GM19328 (cell line): Measurements from ENCODE around the gene SPATS2.
"Not testable (repeated sequence)": the region's sequence is repeated elsewhere in the genome, so short reads cannot be mapped to it uniquely, and the experiment has no call there.

Experiments used
- ATAC-seq: cut with Tn5 transposase; IDR thresholded peaks from one replicate; pipeline ENCODE4 v1.9.1; 2021; ENCODE audit warnings: mild to moderate bottlenecking, moderate library complexity; ENCODE audit not compliant: unreplicated experiment

Gene SPATS2

GRCh38 chr12:49403971-49404450, 36.7 kb downstream of the SPATS2 start:
- no peak for ATAC-seq

DNA sequence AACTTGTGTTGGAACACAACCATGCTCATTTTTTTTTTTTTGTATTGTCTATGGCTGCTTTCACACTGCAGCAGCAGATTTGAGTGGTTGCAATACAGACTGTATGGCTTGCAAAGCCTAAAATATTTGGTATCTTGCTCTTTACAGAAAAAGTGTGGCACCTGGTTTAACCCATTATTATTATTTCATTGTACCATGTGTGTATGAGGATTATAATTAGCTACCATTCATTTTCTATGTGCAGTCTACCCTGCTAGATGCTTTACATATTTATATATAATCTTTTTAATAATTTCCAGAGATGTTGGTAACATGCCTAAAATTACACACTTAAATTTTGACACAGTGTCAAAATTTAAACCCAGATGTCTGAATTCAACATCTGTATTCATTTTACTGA, 37.7 kb downstream of the SPATS2 start:
- no peak for ATAC-seq

DNA sequence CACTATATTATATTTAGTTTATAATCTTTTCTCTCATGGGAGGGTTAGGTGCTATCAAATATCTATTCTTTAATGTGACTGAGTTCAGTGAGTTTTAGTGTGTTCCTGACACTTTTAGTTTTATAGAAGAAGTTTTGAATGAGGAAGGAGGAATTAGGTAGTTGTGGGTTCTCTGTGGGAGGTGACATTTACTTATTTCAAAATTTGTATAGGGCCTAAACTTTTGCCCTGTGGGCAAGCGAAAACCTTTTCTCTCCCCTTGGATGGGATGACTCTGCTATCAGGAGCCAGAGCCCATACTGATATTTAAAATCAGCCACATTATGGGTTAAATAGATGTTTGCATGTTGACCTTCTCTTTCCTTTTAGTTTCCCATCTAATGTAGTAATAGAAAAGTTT, 43.6 kb downstream of the SPATS2 start:
- no peak for ATAC-seq

GRCh38 chr12:49413010-49413409, 45.7 kb downstream of the SPATS2 start:
- no peak for ATAC-seq

DNA sequence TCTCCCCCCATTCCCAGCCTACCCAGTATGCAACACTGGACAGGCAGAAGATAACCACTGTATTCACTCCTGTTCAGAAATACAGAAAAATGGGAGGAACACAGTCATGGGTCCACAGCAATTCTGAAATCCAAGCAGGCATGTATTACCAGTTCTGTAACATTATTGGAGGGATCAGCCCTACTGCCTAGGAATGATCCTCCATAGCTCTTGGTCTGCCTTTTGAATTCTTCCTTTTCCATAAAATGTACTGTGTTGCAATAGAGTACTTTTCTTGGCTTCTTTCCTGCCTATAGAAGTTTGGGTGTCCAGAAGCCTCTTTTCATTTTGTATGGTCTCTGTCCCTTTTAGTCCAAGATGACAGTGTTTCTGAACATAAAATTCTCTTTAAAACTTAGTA, 46.5 kb downstream of the SPATS2 start:
- ATAC-seq = no peak

DNA sequence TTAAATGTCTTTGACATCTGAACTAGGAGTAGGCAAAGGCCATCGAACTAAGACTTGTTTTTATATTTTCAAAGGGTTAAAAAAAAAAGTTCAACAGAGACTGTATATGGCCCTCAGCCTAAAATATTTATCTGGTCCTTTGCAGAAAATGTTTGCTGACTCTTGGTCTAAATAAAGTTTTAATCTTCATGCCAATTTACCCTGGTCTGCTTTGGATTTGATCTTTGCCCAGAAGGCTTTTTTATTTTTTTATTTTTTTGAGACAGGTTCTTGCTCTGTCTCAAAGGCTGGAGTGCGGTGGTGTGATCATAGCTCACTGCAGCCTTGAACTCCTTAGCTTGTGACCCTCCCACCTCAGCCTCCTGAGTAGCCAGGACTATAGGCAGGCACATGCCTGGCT, 47.1 kb downstream of the SPATS2 start:
- ATAC-seq = no peak

DNA sequence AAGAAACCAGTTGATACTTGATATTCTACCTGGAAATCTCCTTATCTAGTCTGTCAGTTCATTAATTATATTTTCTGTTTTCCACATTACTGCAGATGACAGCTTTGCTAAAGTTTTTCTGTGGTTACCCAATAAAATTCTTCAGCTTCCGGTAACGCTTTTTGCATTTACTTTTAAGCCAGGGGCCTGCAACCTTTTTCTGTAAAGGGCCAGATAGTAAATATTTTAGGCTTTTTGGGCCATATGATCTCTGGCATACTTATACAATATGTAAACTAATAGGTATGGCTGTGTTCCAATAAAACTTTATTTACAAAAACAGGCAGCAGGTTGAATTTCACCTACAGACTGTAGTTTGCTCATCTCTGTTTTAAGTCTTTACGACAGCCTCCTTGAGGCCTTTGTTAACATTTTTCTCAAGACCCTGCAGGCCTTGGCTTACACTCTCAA, 48.3 kb downstream of the SPATS2 start:
- no peak for ATAC-seq

GRCh38 chr12:49416892-49417291, 49.6 kb downstream of the SPATS2 start:
- ATAC-seq = no peak

DNA sequence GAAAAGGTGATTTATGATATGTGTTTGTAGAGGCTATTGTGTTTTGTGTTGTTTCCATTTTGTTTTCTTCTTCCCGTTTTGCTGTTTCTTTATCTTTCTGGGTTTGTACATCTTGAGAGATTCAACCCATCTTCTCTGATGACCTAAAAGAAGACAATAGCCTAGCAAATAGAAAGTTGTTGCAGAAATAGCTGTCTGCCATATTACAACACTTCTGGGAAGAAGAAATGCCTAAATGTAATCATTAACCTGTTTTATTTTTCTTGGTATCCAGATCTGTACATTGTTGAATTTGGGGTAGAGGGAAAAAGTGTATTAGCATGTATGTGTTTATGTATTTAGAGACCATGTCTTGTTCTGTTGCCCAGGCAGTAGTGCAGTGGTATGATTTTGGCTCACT, 50.3 kb downstream of the SPATS2 start:
- ATAC-seq = no peak

GRCh38 chr12:49420556-49420955, 53.3 kb downstream of the SPATS2 start:
- no peak for ATAC-seq

GRCh38 chr12:49422114-49422513, 54.9 kb downstream of the SPATS2 start:
- no peak for ATAC-seq

- no peak for ATAC-seq
Measured at GRCh38 chr12:49428793-49429192, 61.5 kb downstream of the SPATS2 start.

- ATAC-seq = no peak
Measured at GRCh38 chr12:49432616-49433015, 65.4 kb downstream of the SPATS2 start.

- ATAC-seq = not testable (repeated sequence)
Measured at GRCh38 chr12:49436799-49437198, 69.5 kb downstream of the SPATS2 start.

GRCh38 chr12:49439042-49439441, 71.8 kb downstream of the SPATS2 start:
- no peak for ATAC-seq

DNA sequence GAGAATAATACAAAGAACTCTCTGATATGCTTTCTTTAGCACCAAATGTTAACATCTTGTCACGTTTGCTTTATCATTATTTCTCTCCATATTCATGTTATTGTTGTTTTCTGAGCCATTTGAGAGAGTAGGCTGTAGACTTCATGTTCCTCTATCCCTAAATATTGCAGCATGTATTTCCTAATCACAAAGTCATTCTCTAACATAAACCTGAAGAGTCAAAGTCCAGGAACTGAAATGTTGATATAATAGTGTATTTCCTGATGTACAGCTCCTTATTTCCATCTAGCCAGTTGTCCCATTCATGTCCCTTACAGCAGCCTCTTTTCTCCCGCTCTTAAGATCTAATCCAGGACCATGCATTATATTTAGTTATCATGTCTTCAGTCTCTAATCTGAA, 72.8 kb downstream of the SPATS2 start:
- no peak for ATAC-seq

- ATAC-seq = no peak
Measured at GRCh38 chr12:49442915-49443314, 75.7 kb downstream of the SPATS2 start.

- ATAC-seq = no peak
Measured at GRCh38 chr12:49446571-49446970, 79.3 kb downstream of the SPATS2 start.

- ATAC-seq = no peak
Measured at GRCh38 chr12:49448858-49449257, 81.6 kb downstream of the SPATS2 start.

DNA sequence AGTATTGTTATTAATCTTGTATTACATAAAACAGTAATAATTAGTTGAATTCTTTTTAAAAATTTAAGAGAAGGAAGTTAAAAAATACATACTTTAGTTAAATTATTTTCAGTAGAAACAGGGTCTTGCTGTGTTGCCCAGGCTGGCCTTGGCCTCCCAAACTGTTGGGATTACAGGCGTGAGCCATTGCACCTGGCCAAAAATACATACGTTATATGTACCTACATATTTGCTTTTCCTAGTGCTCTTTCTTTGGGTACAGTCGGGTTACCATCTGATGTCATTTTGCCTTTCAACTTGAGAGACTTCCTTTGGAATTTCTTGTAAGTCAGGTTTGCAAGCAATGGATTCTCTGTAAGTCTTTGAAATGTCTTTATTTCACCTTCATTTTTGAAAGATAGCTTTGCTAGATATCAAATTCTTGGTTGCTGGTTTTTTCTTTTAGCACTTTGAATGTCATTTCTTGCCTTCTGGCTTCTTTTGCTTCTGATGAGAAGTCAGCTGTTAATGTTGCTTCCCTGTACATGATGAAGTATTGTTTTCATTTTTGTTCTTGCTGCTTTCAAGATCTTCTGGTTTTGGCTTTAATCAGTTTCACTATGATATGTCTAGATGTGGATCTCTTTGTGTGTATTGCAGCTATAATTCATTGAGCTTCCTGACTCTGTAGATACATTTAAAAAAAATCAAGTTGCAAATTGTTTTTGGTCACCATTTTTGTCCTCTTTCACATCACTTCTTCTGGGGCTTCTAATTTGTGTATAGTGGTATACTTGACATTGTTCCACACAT, 84.4 kb downstream of the SPATS2 start:
- peak; percentile 67 for ATAC-seq

- no peak for ATAC-seq
Measured at GRCh38 chr12:49455501-49455900, 88.2 kb downstream of the SPATS2 start.

DNA sequence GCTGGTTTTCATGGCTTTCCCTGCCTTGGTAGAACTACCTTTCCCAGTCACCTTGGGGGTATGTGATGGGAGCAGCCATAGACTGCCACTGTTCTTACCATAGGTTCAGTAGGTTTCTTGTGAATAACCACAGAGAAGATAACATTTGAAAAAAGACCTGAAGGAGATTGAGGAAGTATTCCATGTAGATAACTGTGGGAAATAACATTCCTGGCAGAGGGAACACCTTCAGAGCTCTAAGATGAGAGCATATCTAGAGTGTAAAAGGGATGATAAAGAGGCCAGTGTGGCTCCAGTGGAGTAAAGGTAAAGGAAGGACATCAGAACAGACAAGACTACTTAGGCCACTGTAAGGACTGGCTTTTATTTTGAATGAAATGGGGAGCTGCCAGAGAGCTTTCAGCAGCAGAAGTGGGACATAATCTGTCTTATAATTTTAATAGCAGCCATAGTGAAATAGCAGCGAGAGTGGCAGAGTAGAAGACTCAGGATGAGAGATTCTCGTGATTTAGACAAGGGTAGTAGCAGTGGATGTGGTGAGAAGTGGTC, 88.9 kb downstream of the SPATS2 start:
- no peak for ATAC-seq

DNA sequence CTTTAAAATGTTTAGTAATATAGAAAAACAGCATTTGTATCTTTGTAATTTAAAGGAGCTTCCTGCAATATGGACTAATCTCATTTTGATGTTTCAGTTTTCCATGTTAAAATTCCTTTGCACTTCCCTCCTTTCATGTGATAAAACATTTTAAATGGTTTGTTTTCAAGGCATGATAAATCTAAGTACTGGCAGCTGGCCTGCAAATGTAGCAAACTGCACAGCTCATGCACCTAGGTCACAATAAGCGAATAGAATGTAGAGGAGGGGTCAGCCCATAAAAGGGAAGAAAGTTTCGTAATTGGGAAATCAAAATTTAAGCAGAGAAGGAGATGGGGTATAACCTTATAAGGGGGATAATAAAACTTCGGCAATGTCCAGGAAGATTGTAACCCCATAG, 91.6 kb downstream of the SPATS2 start:
- ATAC-seq = no peak
